RKO (cell line): ENCODE results near the gene SH3GL3.

Source experiments
- DNase-seq: peaks from one replicate; pipeline ENCODE4 v3.0.0-alpha.2; 2016; ENCODE audit warnings: low spot score

Gene SH3GL3

GRCh38 chr15:83613714-83614113 lies 166.6 kb downstream of the SH3GL3 start:
- DNase-seq: no peak

- DNase-seq: no peak
These were observed 169.7 kb downstream of the SH3GL3 start for GRCh38 chr15:83616840-83617239.

- peak; percentile 27 for DNase-seq
These were observed 179.1 kb downstream of the SH3GL3 start for GRCh38 chr15:83626171-83626802.

GRCh38 chr15:83631534-83631933 lies 184.4 kb downstream of the SH3GL3 start:
- no peak for DNase-seq

- DNase-seq: no peak
These were observed 196.1 kb downstream of the SH3GL3 start for GRCh38 chr15:83643201-83643600.

GRCh38 chr15:83644439-83644838 lies 197.3 kb downstream of the SH3GL3 start:
- no peak for DNase-seq

GRCh38 chr15:83650831-83651230 lies 203.7 kb downstream of the SH3GL3 start:
- DNase-seq: no peak

GRCh38 chr15:83651541-83651940 lies 204.4 kb downstream of the SH3GL3 start:
- no peak for DNase-seq

- no peak for DNase-seq
These were observed 205.6 kb downstream of the SH3GL3 start for GRCh38 chr15:83652626-83653204.

GRCh38 chr15:83653288-83653638 lies 206.1 kb downstream of the SH3GL3 start:
- no peak for DNase-seq

GRCh38 chr15:83653639-83654378 lies 206.7 kb downstream of the SH3GL3 start, which contains the start of gene ADAMTSL3:
TSS of gene ADAMTSL3 (plus strand) at chr15:83654123. CDS start at chr15:83655762, 1,639 bp downstream.
- no peak for DNase-seq

GRCh38 chr15:83654379-83655236 lies 207.5 kb downstream of the SH3GL3 start:
- DNase-seq: no peak

GRCh38 chr15:83655237-83655616 lies 208.1 kb downstream of the SH3GL3 start:
- DNase-seq: no peak

- no peak for DNase-seq
These were observed 209.1 kb downstream of the SH3GL3 start for GRCh38 chr15:83656192-83656591.

GRCh38 chr15:83656943-83657528 lies 209.9 kb downstream of the SH3GL3 start:
- DNase-seq: no peak

GRCh38 chr15:83657549-83657948 lies 210.4 kb downstream of the SH3GL3 start:
- DNase-seq: no peak

- DNase-seq: no peak
These were observed 211.6 kb downstream of the SH3GL3 start for GRCh38 chr15:83658430-83659416.

GRCh38 chr15:83659417-83659812 lies 212.3 kb downstream of the SH3GL3 start:
- no peak for DNase-seq

GRCh38 chr15:83665480-83665879 lies 218.3 kb downstream of the SH3GL3 start:
- DNase-seq: no peak
